PC-3 (cell line): Measurements from ENCODE around the gene KDF1.

Experiments used
- CTCF ChIP-seq: fragments of 300-600 bp; sonication (generic); conservative IDR thresholded peaks from 2 replicates; pipeline ENCODE4 v1.5.1; 2017; ENCODE audit warnings: antibody characterized with exemption, low read depth, mild to moderate bottlenecking, low read length
- EZH2 ChIP-seq: fragments of 300-600 bp; sonication (generic); IDR thresholded peaks from one replicate; pipeline ENCODE4 v1.6.1; 2017; ENCODE audit warnings: antibody characterized with exemption, mild to moderate bottlenecking, low read length; ENCODE audit not compliant: unreplicated experiment

GRCh38 chr1:27004471-27005165, 44.4 kb upstream of the KDF1 start:
- no peak for TF ChIP-seq CTCF
- TF ChIP-seq EZH2, result no peak
